Neutrophil (primary cell): ENCODE measurements around the gene NRSN2.

Source experiments
- H3K27ac ChIP-seq: fragments of 200-600 bp; sonication (generic); 2 replicates; pipeline ENCODE4 v1.5.1; 2016; ENCODE audit warnings: mild to moderate bottlenecking, moderate library complexity
- H3K27me3 ChIP-seq: fragments of 200-600 bp; sonication (generic); 2 replicates; pipeline ENCODE4 v1.6.0; 2016; ENCODE audit warnings: mild to moderate bottlenecking
- H3K36me3 ChIP-seq: fragments of 200-600 bp; sonication (generic); 2 replicates; pipeline ENCODE4 v1.5.1; 2017
- H3K4me1 ChIP-seq, 2 experiments: fragments of 200-600 bp in 1 of 2; sonication (generic) in 1 of 2; 1 replicate in 1 of 2; 2 replicates in 1 of 2; pipeline versions ENCODE4 v1.5.1 to v1.6.1; 2013 to 2016; ENCODE audit warnings: low read depth in 1 of 2, low read length in 1 of 2, mild to moderate bottlenecking in 1 of 2, moderate library complexity in 1 of 2; ENCODE audit not compliant: control insufficient read depth in 1 of 2, insufficient read depth in 1 of 2
- H3K4me3 ChIP-seq, 2 experiments: fragments of 200-600 bp in 1 of 2; sonication (generic) in 1 of 2; 1 replicate in 1 of 2; 2 replicates in 1 of 2; pipeline ENCODE4 v1.5.1; 2013 to 2016; ENCODE audit warnings: low read depth in 1 of 2, low read length in 1 of 2, mild to moderate bottlenecking in 1 of 2, moderate library complexity in 1 of 2
- H3K9me3 ChIP-seq: fragments of 200-600 bp; sonication (generic); 2 replicates; pipeline ENCODE4 v1.5.1; 2016
- CTCF ChIP-seq: fragments of 200-600 bp; sonication (generic); IDR thresholded peaks from 2 replicates; pipeline ENCODE4 v1.5.1; 2016; ENCODE audit warnings: antibody characterized with exemption

The NRSN2 gene

DNA sequence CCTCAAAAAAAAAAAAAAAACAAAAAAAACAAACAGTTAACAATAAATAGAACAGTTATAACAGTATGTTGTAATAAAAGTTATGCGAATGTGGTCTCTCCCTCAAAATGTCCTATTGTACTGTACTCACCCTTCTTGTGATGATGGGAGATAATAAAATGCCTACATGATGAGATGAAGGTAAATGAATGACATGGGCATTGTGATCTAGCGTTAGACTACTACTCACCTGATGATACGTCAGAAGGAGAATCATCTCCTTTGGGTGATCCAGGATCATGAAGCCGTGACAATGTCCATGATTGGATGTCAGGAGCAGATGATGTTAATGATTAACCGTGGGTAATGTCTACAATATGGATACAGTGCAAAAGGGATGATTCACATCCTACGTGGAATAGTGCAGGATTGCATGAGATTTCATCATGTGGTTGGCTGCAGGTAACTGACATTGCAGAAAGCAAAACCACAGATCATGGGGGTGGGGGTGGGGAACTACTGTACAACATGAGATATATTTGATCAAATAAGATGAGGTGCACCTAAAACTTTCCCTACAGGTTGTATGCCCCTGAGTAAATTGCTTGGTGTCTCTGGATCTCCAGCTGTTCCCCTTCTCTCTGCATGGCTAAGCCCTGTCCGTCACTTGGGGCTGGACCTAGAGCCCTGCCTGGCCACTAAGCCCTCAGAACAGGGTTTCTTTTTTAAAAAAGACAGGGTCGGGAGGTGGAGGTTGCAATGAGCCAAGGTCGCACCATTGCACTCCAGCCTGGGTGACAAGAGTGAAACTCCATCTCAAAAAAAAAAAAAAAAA lies 55.0 kb downstream of the NRSN2 start:
- peaks cover 19% of the 10 kb centered on the region for H3K36me3 ChIP-seq
- no peaks in the 10 kb centered on the region for H3K9me3 ChIP-seq
- H3K27me3 ChIP-seq = no peaks in the 10 kb centered on the region
- no peak for TF ChIP-seq CTCF
- H3K27ac ChIP-seq = no peak overlapping the region
- no peak overlapping the region for H3K4me3 ChIP-seq
- H3K4me1 ChIP-seq = peaks cover 6 to 7% of the 10 kb centered on the region in 2 experiments

- H3K4me1 ChIP-seq = peaks cover 12 to 13% of the 10 kb centered on the region in 2 experiments
- H3K27me3 ChIP-seq = no peaks in the 10 kb centered on the region
- no peak overlapping the region for H3K4me3 ChIP-seq
- no peaks in the 10 kb centered on the region for H3K9me3 ChIP-seq
- no peak overlapping the region for H3K27ac ChIP-seq
- TF ChIP-seq CTCF = no peak
- peaks cover 13% of the 10 kb centered on the region for H3K36me3 ChIP-seq
Measured at GRCh38 chr20:402496-402885, 55.6 kb downstream of the NRSN2 start.

DNA sequence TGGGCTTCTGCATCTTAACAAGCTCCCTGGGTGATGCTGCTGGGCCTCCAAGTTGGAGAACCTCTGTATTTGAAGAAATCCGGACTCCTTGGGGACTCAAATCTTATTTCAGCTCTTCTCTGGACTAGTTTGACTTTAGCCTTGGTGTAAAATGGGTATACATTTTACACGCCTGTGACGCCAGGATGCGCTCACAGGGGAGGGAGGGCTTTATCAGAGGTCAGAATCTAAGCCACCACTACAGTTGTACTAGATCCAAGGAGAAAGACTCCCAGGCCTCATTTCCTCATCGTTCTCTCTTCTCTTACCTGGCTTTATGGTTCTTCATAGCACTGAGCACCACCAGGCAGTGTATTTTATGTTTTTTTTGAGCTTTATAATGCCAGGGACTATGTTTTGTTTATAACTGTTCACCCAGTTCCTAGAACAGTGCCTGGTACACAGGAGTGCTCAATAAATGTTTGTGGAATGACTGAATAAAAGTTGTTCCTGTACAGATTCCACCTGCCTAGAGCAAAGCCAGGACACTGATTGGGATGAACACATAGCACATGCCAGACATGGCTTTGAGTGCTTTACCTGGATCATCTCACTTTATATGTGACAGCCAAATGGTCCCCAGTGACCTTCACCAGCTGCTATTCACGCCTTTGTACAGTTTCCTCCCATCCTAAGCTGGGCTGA lies 56.1 kb downstream of the NRSN2 start:
- peaks cover 7% of the 10 kb centered on the region for H3K36me3 ChIP-seq
- peaks cover 14% of the 10 kb centered on the region in 2 experiments for H3K4me1 ChIP-seq
- no peak overlapping the region for H3K4me3 ChIP-seq
- no peak overlapping the region for H3K27ac ChIP-seq
- no peaks in the 10 kb centered on the region for H3K9me3 ChIP-seq
- no peaks in the 10 kb centered on the region for H3K27me3 ChIP-seq
- TF ChIP-seq CTCF = no peak

- Histone ChIP-seq H3K9me3 (no peaks in the 10 kb centered on the region), H3K4me1 (peaks cover 16 to 17% of the 10 kb centered on the region in 2 experiments), H3K27me3 (no peaks in the 10 kb centered on the region), H3K36me3 (peaks cover 2% of the 10 kb centered on the region), H3K27ac (no peak overlapping the region), H3K4me3 (no peak overlapping the region)
- TF ChIP-seq CTCF = no peak
Measured at GRCh38 chr20:403582-403957, 56.7 kb downstream of the NRSN2 start.

- H3K36me3 ChIP-seq = no peaks in the 10 kb centered on the region
- no peak overlapping the region for H3K4me3 ChIP-seq
- no peaks in the 10 kb centered on the region for H3K9me3 ChIP-seq
- no peak for TF ChIP-seq CTCF
- H3K4me1 ChIP-seq = peaks cover 21% of the 10 kb centered on the region in 2 experiments
- H3K27ac ChIP-seq = no peak overlapping the region
- no peaks in the 10 kb centered on the region for H3K27me3 ChIP-seq
Measured at GRCh38 chr20:404088-404487, 57.2 kb downstream of the NRSN2 start.
